HUES6 (cell line): ENCODE data around the gene PRDM8.

Experiments used
- H3K27ac ChIP-seq: 2 replicates; pipeline ENCODE4 v1.7.0; 2013; ENCODE audit warnings: low read depth, mild to moderate bottlenecking, low read length, inconsistent platforms
- H3K27me3 ChIP-seq: 2 replicates; pipeline ENCODE4 v1.6.1; 2013; ENCODE audit warnings: low read length; ENCODE audit not compliant: control insufficient read depth, insufficient read depth
- H3K36me3 ChIP-seq: 2 replicates; pipeline ENCODE4 v1.6.1; 2013; ENCODE audit warnings: low read length; ENCODE audit not compliant: control insufficient read depth, insufficient read depth
- H3K4me1 ChIP-seq: 2 replicates; pipeline ENCODE4 v1.6.1; 2013; ENCODE audit warnings: low read length; ENCODE audit not compliant: control insufficient read depth, insufficient read depth
- H3K4me3 ChIP-seq: 2 replicates; pipeline ENCODE4 v1.5.1; 2013; ENCODE audit warnings: low read depth, low read length
- H3K9ac ChIP-seq: one replicate; pipeline ENCODE4 v1.6.1; 2013; ENCODE audit warnings: mild to moderate bottlenecking, low read length
- H3K9me3 ChIP-seq: 2 replicates; pipeline ENCODE4 v1.6.1; 2013; ENCODE audit warnings: low read depth, low read length; ENCODE audit not compliant: control insufficient read depth, insufficient read depth

Gene PRDM8

DNA sequence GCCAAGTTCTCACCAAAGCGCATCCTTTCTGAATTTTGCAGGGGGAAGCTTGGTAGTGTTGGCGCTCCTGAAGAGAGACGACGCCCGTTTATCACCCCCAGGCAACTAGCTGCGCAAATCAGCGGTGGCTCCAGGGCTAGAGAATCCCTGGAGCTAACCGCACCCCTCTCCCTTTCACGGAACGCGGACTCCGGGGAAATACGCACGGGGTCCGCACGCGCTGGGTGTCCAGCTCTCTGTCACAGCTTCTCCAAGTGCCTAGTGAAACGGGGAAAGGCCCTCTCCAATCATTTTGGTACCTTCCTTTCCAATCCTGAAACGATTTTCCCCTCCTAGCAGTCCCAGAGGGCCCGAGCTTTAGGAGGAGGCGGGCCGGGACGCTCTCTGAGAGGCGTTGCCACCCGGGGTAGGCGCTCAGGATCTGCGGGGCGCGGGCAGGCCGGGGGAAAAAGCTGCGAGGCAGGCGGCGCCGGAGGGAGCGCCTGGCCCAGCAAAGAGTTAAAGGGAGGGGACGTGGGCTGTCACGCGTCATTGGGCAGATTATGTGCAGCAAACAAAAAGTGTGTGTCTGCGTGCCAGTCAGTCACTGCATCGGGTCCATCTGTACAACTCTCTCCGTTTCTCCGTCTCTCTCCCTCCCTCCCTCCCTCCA is at the start of gene PRDM8:
TSS of gene PRDM8 (plus strand) at position 582 of the 652 bp plus-strand sequence. CDS start 2,578 bp downstream, outside the sequence.
- Histone ChIP-seq H3K36me3 (no peaks in the 10 kb centered on the region), H3K4me1 (peaks cover 20% of the 10 kb centered on the region; the same call in 1 of the 2 replicates), H3K4me3 (peak within 1 kb of the TSS; percentile 48), H3K9ac (no peak within 1 kb of the TSS), H3K27me3 (peaks cover 100% of the 10 kb centered on the region), H3K9me3 (no peaks in the 10 kb centered on the region), H3K27ac (no peak within 1 kb of the TSS)

DNA sequence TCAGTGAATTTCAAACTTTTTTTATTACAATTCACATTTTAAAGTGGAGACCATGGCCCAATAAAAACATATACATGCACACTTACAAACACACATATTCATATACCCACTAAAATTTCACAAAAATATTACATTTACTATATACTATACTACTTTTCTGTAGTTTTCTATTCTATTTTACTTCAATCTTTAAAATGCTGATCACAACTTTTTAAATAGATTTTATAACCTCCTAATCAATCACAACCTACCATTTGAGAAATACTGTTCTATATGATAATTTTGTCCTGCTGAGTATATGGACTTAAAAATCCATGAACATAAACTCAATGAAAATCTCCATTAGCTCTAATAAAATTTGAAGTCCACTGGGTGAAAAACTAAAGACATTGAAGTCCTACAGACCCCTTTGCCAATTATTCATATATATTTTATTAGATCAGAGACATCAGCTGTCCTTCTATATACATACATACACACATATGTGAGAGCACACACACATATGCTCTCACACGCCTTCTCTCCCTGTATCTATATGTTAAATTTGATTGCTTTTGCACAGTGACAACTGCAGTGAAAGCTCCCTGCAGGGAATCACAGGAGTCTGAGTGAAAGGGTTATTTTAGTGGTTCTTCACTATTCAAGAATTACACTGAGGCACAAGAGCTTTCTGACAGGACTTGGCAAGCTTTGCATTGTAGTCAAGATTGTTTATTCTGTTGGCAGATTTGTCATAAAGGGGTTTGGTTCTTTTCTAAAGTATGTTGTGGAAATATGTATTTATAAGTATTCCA is 46.7 kb upstream of the PRDM8 start:
- Histone ChIP-seq H3K27ac (no peak overlapping the region), H3K36me3 (no peaks in the 10 kb centered on the region), H3K4me3 (no peak overlapping the region), H3K9me3 (no peaks in the 10 kb centered on the region), H3K27me3 (no peaks in the 10 kb centered on the region), H3K4me1 (no peaks in the 10 kb centered on the region), H3K9ac (no peak overlapping the region)

DNA sequence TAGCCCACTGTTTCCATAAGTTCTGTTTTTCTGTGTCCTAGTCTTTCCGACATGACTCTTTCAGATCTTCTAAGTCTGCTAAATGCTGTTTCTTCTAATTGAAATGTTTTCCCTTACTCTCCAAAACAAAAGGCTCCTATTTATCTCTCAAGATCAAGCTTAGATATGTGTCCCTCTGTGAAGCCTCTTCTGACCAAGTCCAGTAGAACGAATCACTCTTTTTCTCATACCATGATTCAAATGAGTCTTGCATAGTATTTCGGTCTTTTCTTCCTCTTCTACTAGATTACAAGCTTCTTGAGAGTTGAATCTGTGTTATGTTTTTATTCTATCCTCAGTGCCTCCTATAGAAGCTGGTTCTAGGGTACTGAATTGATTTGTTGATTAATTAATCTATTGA is 45.3 kb upstream of the PRDM8 start:
- Histone ChIP-seq H3K27me3 (no peaks in the 10 kb centered on the region), H3K4me1 (no peaks in the 10 kb centered on the region), H3K9ac (no peak overlapping the region), H3K9me3 (no peaks in the 10 kb centered on the region), H3K27ac (no peak overlapping the region), H3K36me3 (no peaks in the 10 kb centered on the region), H3K4me3 (no peak overlapping the region)

DNA sequence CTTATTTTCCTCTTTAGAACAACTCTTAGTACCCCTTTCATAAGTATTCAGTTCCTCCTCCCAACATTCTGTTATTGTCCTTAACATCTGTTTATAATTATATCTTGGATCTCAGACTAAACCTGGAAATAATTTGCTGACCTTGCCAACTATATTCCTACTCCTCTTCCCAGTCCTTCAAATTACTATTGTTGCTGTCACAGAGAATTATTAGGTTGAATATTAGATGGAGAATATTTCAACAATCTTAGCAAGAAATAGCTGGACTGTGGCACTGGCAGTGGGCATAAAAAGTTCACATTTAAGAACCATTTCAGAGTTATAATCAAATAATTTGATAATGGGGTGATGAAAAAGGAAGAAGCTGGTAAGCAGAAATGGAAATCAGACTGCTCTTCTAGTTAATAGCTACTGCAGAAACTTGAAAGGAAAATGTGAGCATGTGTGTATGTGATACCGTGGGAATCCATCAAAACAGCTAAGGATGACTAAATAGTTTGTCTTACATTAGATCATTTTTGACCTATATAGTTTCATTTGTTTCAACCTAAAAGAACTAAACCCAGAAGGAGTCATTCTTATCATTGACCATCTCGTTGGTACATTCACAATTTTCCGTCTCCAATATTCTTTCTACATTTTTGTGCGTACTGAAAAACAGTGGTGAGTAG is 43.3 kb upstream of the PRDM8 start:
- no peaks in the 10 kb centered on the region for H3K36me3 ChIP-seq
- no peak overlapping the region for H3K27ac ChIP-seq
- H3K4me1 ChIP-seq = no peaks in the 10 kb centered on the region
- 0 out of 2 replicates have a peak, but pooled peaks cover 3% of the 10 kb centered on the region for H3K9me3 ChIP-seq
- no peak overlapping the region for H3K9ac ChIP-seq
- H3K27me3 ChIP-seq = no peaks in the 10 kb centered on the region
- H3K4me3 ChIP-seq = no peak overlapping the region

DNA sequence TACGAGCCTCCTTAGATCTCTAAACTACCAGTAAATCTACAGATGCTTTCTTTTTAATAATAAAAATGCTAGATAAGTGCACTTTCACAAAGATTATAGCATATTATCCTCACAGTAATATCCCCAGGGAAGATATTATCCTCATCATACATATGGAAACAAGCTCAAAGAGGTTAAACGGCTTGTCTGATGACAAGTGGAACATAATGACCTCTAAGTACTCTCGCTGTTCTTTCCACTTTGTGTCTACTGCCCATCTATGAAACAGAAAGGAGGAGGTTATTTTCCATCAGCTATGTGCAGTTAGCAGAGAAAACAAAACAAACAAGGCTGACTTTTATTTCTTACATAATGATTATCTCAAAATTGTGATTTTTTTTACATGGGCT is 42.8 kb upstream of the PRDM8 start:
- H3K9ac ChIP-seq = no peak overlapping the region

DNA sequence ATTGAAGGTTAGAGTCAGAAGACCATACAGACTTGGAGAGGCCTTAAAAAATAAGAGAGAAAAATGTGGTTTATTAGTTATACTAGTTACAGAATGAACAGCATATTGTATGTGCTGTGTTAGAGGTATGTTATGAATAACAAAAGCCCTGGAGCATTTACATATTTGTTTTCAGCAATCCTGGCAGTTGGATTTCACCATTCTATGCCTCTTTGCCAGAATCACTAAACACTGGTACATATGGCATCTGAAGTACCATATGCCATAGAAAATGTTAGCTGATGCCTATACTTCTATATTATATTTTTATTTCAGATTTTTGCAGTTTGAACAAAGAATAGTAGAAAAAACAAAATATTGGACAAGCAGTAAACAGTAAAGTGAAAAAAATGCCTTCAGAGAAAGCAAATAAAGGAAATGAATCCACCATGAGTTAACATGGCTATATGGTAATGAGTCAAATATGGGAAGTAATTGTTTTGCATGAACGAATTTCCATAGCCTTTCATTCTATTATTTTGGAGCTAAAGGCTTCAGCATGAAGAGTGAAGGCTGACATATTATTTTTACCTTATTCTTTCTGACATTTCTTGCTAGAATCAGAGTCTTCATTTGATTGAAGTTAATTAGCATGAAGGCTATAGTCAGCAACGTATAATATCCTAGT is 41.9 kb upstream of the PRDM8 start:
- Histone ChIP-seq H3K4me1 (no peaks in the 10 kb centered on the region), H3K27ac (no peak overlapping the region), H3K4me3 (no peak overlapping the region), H3K36me3 (no peaks in the 10 kb centered on the region), H3K9ac (no peak overlapping the region), H3K27me3 (no peaks in the 10 kb centered on the region), H3K9me3 (0 out of 2 replicates have a peak, but pooled peaks cover 3% of the 10 kb centered on the region)

More for the DNA sequence above, 42.8 kb upstream of the PRDM8 start:
- no peaks in the 10 kb centered on the region for H3K4me1 ChIP-seq
- 0 out of 2 replicates have a peak, but pooled peaks cover 3% of the 10 kb centered on the region for H3K9me3 ChIP-seq
- no peak overlapping the region for H3K27ac ChIP-seq
- H3K4me3 ChIP-seq = no peak overlapping the region
- no peaks in the 10 kb centered on the region for H3K27me3 ChIP-seq
- H3K36me3 ChIP-seq = no peaks in the 10 kb centered on the region

DNA sequence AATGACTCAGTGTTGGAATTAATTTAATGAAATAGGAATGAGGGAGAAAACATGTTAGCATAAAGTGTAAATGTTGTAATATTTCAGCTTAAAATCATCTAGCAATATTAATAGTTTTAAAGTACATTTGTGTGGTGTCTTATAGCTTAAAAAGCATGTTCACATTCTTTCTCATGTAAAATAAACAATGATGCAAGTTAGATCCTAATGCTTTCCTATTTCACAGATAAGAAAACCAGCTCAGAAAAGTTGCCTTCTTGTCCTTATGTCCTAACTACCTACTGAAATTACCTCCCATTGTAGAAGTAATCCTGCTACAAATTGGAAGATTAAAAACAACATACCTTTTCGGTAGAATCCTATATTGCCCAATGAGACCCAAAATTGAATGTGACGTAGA is 40.9 kb upstream of the PRDM8 start:
- Histone ChIP-seq H3K9me3 (0 out of 2 replicates have a peak, but pooled peaks cover 3% of the 10 kb centered on the region), H3K9ac (no peak overlapping the region), H3K4me1 (no peaks in the 10 kb centered on the region), H3K4me3 (no peak overlapping the region), H3K27me3 (no peaks in the 10 kb centered on the region), H3K27ac (no peak overlapping the region), H3K36me3 (no peaks in the 10 kb centered on the region)

DNA sequence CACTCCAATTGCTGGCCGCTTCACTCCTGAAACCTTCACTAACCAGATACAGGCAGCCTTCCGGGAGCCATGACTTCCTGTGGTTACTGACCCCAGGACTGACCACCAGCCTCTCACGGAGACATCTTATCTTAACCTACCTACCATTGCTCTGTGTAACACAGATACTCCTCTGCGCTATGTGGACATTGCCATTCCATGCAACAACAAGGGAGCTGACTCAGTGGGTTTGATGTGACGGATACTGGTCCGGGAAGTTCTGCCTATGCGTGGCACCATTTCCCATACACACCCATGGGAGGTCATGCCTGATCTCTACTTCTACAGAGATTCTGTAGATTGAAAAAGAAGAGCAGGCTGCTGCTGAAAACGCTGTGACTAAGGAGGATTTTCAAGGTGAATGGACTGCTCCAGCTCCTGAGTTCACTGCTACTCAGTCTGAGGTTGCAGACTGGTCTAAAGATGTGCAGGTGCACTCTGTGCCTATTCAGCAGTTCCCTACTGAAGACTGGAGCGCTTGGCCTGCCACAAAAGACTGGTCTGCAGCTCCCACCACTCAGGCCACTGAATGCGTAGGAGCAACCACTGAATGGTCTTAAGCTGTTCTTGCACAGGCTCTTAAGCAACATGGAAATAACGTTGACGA is 35.8 kb upstream of the PRDM8 start:
- Histone ChIP-seq H3K9ac (no peak overlapping the region), H3K4me3 (no peak overlapping the region), H3K9me3 (0 out of 2 replicates have a peak, but pooled peaks cover 3% of the 10 kb centered on the region), H3K4me1 (no peaks in the 10 kb centered on the region), H3K27me3 (no peaks in the 10 kb centered on the region), H3K36me3 (no peaks in the 10 kb centered on the region), H3K27ac (no peak overlapping the region)

DNA sequence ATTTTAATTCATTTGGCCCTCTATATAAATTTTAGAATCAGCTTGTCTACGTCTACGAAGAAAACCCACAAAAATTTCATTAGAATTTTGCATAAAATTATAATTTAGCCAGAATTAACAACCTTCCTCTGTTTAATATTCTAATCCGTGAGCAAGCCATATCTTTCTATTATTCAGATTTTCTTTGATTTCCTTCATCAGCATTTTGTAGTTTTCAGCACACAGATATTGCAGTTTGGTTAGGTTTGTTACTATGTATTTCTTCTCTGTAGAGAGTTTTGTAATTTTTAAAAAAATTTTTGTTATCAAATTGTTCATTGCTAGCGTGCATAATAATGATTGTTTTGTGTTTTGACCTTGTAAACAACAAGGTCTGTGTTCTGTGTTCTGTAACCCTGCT is 34.9 kb upstream of the PRDM8 start:
- no peaks in the 10 kb centered on the region for H3K36me3 ChIP-seq

DNA sequence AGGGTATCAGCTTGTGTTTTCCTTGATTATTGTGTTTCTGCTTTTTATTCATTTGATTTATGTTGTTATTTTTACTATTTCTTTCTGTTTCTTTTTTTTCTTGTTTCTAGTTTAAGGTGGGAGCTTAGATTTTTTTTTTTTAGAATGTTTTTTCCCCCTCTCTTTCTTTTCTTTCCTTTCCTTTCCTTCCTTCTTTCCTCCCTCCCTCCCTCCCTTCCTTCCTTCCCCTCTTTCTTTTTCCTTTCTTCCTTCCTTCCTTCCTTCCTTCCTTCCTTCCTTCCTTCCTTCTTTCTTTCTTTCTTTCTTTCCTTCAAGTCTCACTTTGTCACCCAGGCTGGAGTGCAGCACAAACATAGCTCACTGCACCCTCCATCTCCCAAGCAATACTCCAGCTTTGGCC is 31.4 kb upstream of the PRDM8 start:
- H3K27me3 ChIP-seq = no peaks in the 10 kb centered on the region
- no peaks in the 10 kb centered on the region for H3K36me3 ChIP-seq
- no peaks in the 10 kb centered on the region for H3K4me1 ChIP-seq
- no peak overlapping the region for H3K9ac ChIP-seq
- no peak overlapping the region for H3K27ac ChIP-seq
- no peak overlapping the region for H3K4me3 ChIP-seq
- H3K9me3 ChIP-seq = no peaks in the 10 kb centered on the region

More for the DNA sequence above, 34.9 kb upstream of the PRDM8 start:
- Histone ChIP-seq H3K4me3 (no peak overlapping the region), H3K27ac (no peak overlapping the region), H3K9ac (no peak overlapping the region), H3K27me3 (no peaks in the 10 kb centered on the region), H3K4me1 (no peaks in the 10 kb centered on the region), H3K9me3 (0 out of 2 replicates have a peak, but pooled peaks cover 3% of the 10 kb centered on the region)
